GM23338 (cell line): ENCODE results near the gene LNX2. TPM values are rescaled to one million over a fixed set of nuclear protein-coding genes. Genes with fewer than 3 reads are reported as not detected.

Source experiments
- ATAC-seq: fragments of 200-7000 bp; cut with Tn5 transposase; 3 replicates; pipeline ENCODE4 v1.9.1; 2020
- DNase-seq: peaks from one replicate; pipeline ENCODE4 v3.0.0-alpha.2; 2015; ENCODE audit warnings: low spot score
- H2AFZ ChIP-seq: fragments of 200-600 bp; sonication (generic); 2 replicates; pipeline ENCODE4 v1.8.0; 2016; ENCODE audit warnings: antibody characterized with exemption, mild to moderate bottlenecking, moderate library complexity
- H3F3A ChIP-seq: fragments of 200-600 bp; sonication (generic); replicated peaks from 2 replicates; pipeline ENCODE4 v1.8.0; 2017; ENCODE audit warnings: antibody characterized with exemption, mixed run types, low read depth
- H3K27ac ChIP-seq: fragments of 200-600 bp; sonication (generic); 2 replicates; pipeline ENCODE4 v1.6.1; 2016; ENCODE audit warnings: low read depth
- H3K27me3 ChIP-seq: fragments of 200-600 bp; sonication (generic); 2 replicates; pipeline ENCODE4 v1.8.0; 2016; ENCODE audit warnings: mild to moderate bottlenecking, mixed run types, moderate library complexity; ENCODE audit not compliant: insufficient read depth
- H3K36me3 ChIP-seq: fragments of 200-600 bp; sonication (generic); 2 replicates; pipeline ENCODE4 v1.8.0; 2016; ENCODE audit warnings: mild to moderate bottlenecking; ENCODE audit not compliant: insufficient read depth
- H3K4me1 ChIP-seq: fragments of 200-600 bp; sonication (generic); 2 replicates; pipeline ENCODE4 v1.8.0; 2016; ENCODE audit warnings: mild to moderate bottlenecking, moderate library complexity; ENCODE audit not compliant: insufficient read depth
- H3K4me2 ChIP-seq: fragments of 200-600 bp; sonication (generic); 2 replicates; pipeline ENCODE4 v1.7.1; 2017; ENCODE audit warnings: mixed run types
- H3K4me3 ChIP-seq: fragments of 200-600 bp; sonication (generic); 2 replicates; pipeline ENCODE4 v1.6.1; 2016; ENCODE audit warnings: mixed run types
- H3K79me2 ChIP-seq: fragments of 200-600 bp; sonication (generic); replicated peaks from 2 replicates; pipeline ENCODE4 v1.8.0; 2017; ENCODE audit warnings: mild to moderate bottlenecking; ENCODE audit not compliant: insufficient read depth
- H3K9me2 ChIP-seq: fragments of 200-600 bp; sonication (generic); 2 replicates; pipeline ENCODE4 v1.8.0; 2017; ENCODE audit not compliant: insufficient read depth
- H4K20me1 ChIP-seq: fragments of 200-600 bp; sonication (generic); replicated peaks from 2 replicates; pipeline ENCODE4 v1.8.0; 2017; ENCODE audit warnings: mild to moderate bottlenecking; ENCODE audit not compliant: insufficient read depth
- H3K27ac Mint-ChIP-seq: 2 replicates; pipeline ENCODE4 v1.8.0; 2020; ENCODE audit warnings: inconsistent platforms, mild to moderate bottlenecking, moderate library complexity, mixed read lengths
- H3K27me3 Mint-ChIP-seq: 3 replicates; pipeline ENCODE4 v1.8.0; 2022; ENCODE audit warnings: low read depth, mild to moderate bottlenecking, moderate library complexity, mixed read lengths, inconsistent platforms; ENCODE audit not compliant: insufficient read depth, poor library complexity
- H3K36me3 Mint-ChIP-seq: 3 replicates; pipeline ENCODE4 v1.8.0; 2021; ENCODE audit warnings: low read depth, mild to moderate bottlenecking, inconsistent platforms, moderate library complexity, mixed read lengths
- H3K4me1 Mint-ChIP-seq: 3 replicates; pipeline ENCODE4 v1.8.0; 2020; ENCODE audit warnings: mild to moderate bottlenecking, inconsistent platforms, mixed read lengths
- H3K4me3 Mint-ChIP-seq: 3 replicates; pipeline ENCODE4 v1.8.0; 2021; ENCODE audit warnings: moderate library complexity, mild to moderate bottlenecking, inconsistent platforms, mixed read lengths
- H3K9me3 Mint-ChIP-seq: 3 replicates; pipeline ENCODE4 v1.8.0; 2020; ENCODE audit warnings: moderate library complexity, mild to moderate bottlenecking, inconsistent platforms, mixed read lengths
- CREB1 ChIP-seq: fragments of 250-450 bp; sonication (Bioruptor Pico); IDR thresholded peaks from 2 replicates; pipeline ENCODE4 v1.5.0; 2020; ENCODE audit warnings: low read depth, mild to moderate bottlenecking, moderate library complexity
- CTCF ChIP-seq, 2 experiments: fragments of 200-600 bp in 1 of 2; sonication (generic) in 1 of 2; conservative IDR thresholded peaks; 2 replicates each; pipeline versions ENCODE4 v1.5.1 to v1.6.1; 2016 to 2017; ENCODE audit warnings: antibody characterized with exemption in 2 of 2, low read depth in 2 of 2, mild to moderate bottlenecking in 2 of 2, moderate library complexity in 1 of 2
- ETS1 ChIP-seq: IDR thresholded peaks from 2 replicates; pipeline ENCODE4 v1.6.1; 2016; ENCODE audit warnings: antibody characterized with exemption
- EZH2 ChIP-seq: fragments of 200-600 bp; sonication (generic); IDR thresholded peaks from one replicate; pipeline ENCODE4 v1.8.0; 2017; ENCODE audit warnings: antibody characterized with exemption, mild to moderate bottlenecking, low read depth; ENCODE audit not compliant: unreplicated experiment
- EZH2phosphoT487 ChIP-seq: fragments of 200-600 bp; sonication (generic); IDR thresholded peaks from one replicate; pipeline ENCODE4 v1.8.1; 2018; ENCODE audit warnings: antibody characterized with exemption; ENCODE audit not compliant: unreplicated experiment
- JUNB ChIP-seq: IDR thresholded peaks from one replicate; pipeline ENCODE4 v1.6.1; 2016; ENCODE audit warnings: antibody characterized with exemption; ENCODE audit not compliant: unreplicated experiment
- NANOG ChIP-seq: IDR thresholded peaks from 2 replicates; pipeline ENCODE4 v1.6.1; 2016; ENCODE audit warnings: antibody characterized with exemption, borderline replicate concordance
- POLR2AphosphoS5 ChIP-seq: IDR thresholded peaks from 2 replicates; pipeline ENCODE4 v1.6.1; 2016; ENCODE audit warnings: antibody characterized with exemption, low read depth
- REST ChIP-seq: IDR thresholded peaks from one replicate; pipeline ENCODE4 v1.6.1; 2018; ENCODE audit warnings: antibody characterized with exemption; ENCODE audit not compliant: unreplicated experiment
- STAT1 ChIP-seq: IDR thresholded peaks from one replicate; pipeline ENCODE4 v1.6.1; 2016; ENCODE audit warnings: antibody characterized with exemption; ENCODE audit not compliant: unreplicated experiment
- ZNF114 ChIP-seq: fragments of 250-450 bp; sonication (Bioruptor Pico); IDR thresholded peaks from 2 replicates; pipeline ENCODE4 v1.5.0; 2020; ENCODE audit warnings: mild to moderate bottlenecking, moderate library complexity
- ZNF331 ChIP-seq: fragments of 250-450 bp; sonication (Bioruptor Pico); IDR thresholded peaks from 2 replicates; pipeline ENCODE4 v1.5.0; 2020; ENCODE audit warnings: low read depth, mild to moderate bottlenecking, moderate library complexity
- ZNF462 ChIP-seq: fragments of 250-450 bp; sonication (Bioruptor Pico); IDR thresholded peaks from 2 replicates; pipeline ENCODE4 v1.5.0; 2020; ENCODE audit warnings: mild to moderate bottlenecking, moderate library complexity
- polyA plus RNA-seq: library from polyadenylated mRNA; unstranded; fragments of >200 nt; fragmentation: Nextera tagmentation; extraction: Ambion mirVana; gene quantifications from 2 replicates; pipeline ENCODE4 v1.2.1, GENCODE V29; 2016
- total RNA-seq: library from RNA; depleted of rRNA; stranded (reverse); fragments of >200 nt; shearing (Covaris generic); gene quantifications from 2 replicates; pipeline ENCODE4 v1.2.3, GENCODE V29; 2014

LNX2 gene
- total and polyA plus RNA-seq, 2 experiments from 2014 or later: 3.7 to 18.0 TPM

- Histone ChIP-seq H3F3A (no peaks in the 10 kb centered on the region), H3K79me2 (peaks cover 7% of the 10 kb centered on the region; the same call in 1 of the 2 replicates), H3K27me3 (no peaks in the 10 kb centered on the region), H3K4me2 (no peak overlapping the region), H3K36me3 (peaks cover 30% of the 10 kb centered on the region), H3K27ac (no peak overlapping the region), H3K4me3 (no peak overlapping the region; the same call in 1 of the 2 replicates), H3K9me2 (no peaks in the 10 kb centered on the region), H3K4me1 (0 out of 2 replicates have a peak, but pooled peaks cover under 1% of the 10 kb centered on the region), H2AFZ (no peak overlapping the region), H4K20me1 (no peaks in the 10 kb centered on the region; the same call in none of the 2 replicates)
- TF ChIP-seq STAT1 (no peak), POLR2AphosphoS5 (no peak), REST (no peak), CREB1 (CRISPR knock-in tag) (no peak), EZH2phosphoT487 (no peak), EZH2 (no peak), JUNB (no peak), ZNF331 (CRISPR knock-in tag) (no peak), ETS1 (no peak), ZNF462 (CRISPR knock-in tag) (no peak), CTCF (conservative IDR thresholded peaks at IDR 0.05; ENCODE audit: low read depth in 2 of 2) (no peak), ZNF114 (CRISPR knock-in tag) (no peak), NANOG (no peak)
- no peak overlapping the region for H3K4me3 Mint-ChIP-seq
- ATAC-seq (no peak), DNase-seq (no peak)
- peaks cover 59% of the 10 kb centered on the region for H3K36me3 Mint-ChIP-seq
- no peaks in the 10 kb centered on the region for H3K27me3 Mint-ChIP-seq
- H3K27ac Mint-ChIP-seq: no peak overlapping the region
- H3K9me3 Mint-ChIP-seq: peaks cover 28% of the 10 kb centered on the region
- peaks cover 7% of the 10 kb centered on the region; the same call in 2 of the 3 replicates for H3K4me1 Mint-ChIP-seq
These were observed 30.0 kb upstream of the LNX2 start for GRCh38 chr13:27650312-27650711.
